H1 (cell line): ENCODE measurements around the gene EFR3B. TPM values are rescaled to one million over a fixed set of nuclear protein-coding genes. Genes with fewer than 3 reads are reported as not detected.

Source experiments
- CTCF ChIA-PET: fragments of 300-600 bp; sonication (Branson Sonifier 250); formaldehyde crosslinking; loops from one replicate; lab custom pipeline; 2021; ENCODE audit not compliant: partially characterized antibody; lab: Charles Lee
- POLR2A ChIA-PET: fragments of 300-600 bp; sonication (Branson Sonifier 250); formaldehyde crosslinking; loops from one replicate; lab custom pipeline; 2021; ENCODE audit warnings: inconsistent platforms; ENCODE audit not compliant: partially characterized antibody; lab: Charles Lee
- DNase-seq, 2 experiments: peaks; one replicate each; pipeline versions ENCODE4 v3.0.0 to v3.0.0-alpha.2; 2010 to 2022; ENCODE audit warnings: low spot score in 2 of 2, low read depth in 1 of 2, mixed read lengths in 1 of 2
- FAIRE-seq: peaks from 2 replicates; lab custom pipeline; 2011; peaks lifted over from hg19 to GRCh38; lab: Jason Lieb, UNC
- H2AFZ ChIP-seq: 2 replicates; pipeline ENCODE4 v1.8.1; 2012; ENCODE audit warnings: low read length, inconsistent platforms
- H2AK5ac ChIP-seq: 2 replicates; pipeline ENCODE4 v1.6.1; 2013; ENCODE audit warnings: low read depth, low read length
- H2BK120ac ChIP-seq: replicated peaks from 2 replicates; pipeline ENCODE3; 2013; ENCODE audit warnings: low read depth, low read length, inconsistent platforms
- H2BK12ac ChIP-seq: 2 replicates; pipeline ENCODE4 v1.6.1; 2013; ENCODE audit warnings: low read depth, low read length
- H2BK15ac ChIP-seq: 2 replicates; pipeline ENCODE4 v1.6.1; 2013; ENCODE audit warnings: low read length
- H2BK20ac ChIP-seq: 2 replicates; pipeline ENCODE4 v1.6.1; 2013; ENCODE audit warnings: low read length
- H2BK5ac ChIP-seq: 2 replicates; pipeline ENCODE4 v1.6.1; 2013; ENCODE audit warnings: low read depth, low read length
- H3K14ac ChIP-seq: 2 replicates; pipeline ENCODE4 v1.6.1; 2013; ENCODE audit warnings: inconsistent platforms; ENCODE audit not compliant: insufficient read length
- H3K18ac ChIP-seq: 2 replicates; pipeline ENCODE4 v1.6.1; 2013; ENCODE audit warnings: low read length; ENCODE audit errors: extremely low read depth
- H3K23ac ChIP-seq: 2 replicates; pipeline ENCODE4 v1.6.1; 2013; ENCODE audit warnings: inconsistent platforms; ENCODE audit not compliant: insufficient read length
- H3K23me2 ChIP-seq: 2 replicates; pipeline ENCODE4 v1.6.1; 2013; ENCODE audit warnings: low read depth, low read length
- H3K27ac ChIP-seq: 2 replicates; pipeline ENCODE4 v1.6.1; 2011; ENCODE audit warnings: low read depth, low read length, inconsistent platforms
- H3K27me3 ChIP-seq, 4 experiments: replicated peaks in 1 of 4; 1 replicate in 1 of 4; 2 replicates in 3 of 4; pipeline versions ENCODE4 v1.6.1 to v1.8.1; 2011 to 2013; ENCODE audit warnings: low read length in 3 of 4, mild to moderate bottlenecking in 3 of 4, inconsistent platforms in 2 of 4, mixed read lengths in 2 of 4, moderate library complexity in 1 of 4; ENCODE audit not compliant: control insufficient read depth in 3 of 4, insufficient read depth in 3 of 4; ENCODE audit errors: extremely low read depth in 1 of 4
- H3K36me3 ChIP-seq, 4 experiments: 2 replicates each; pipeline versions ENCODE4 v1.6.1 to v1.8.1; 2011 to 2013; ENCODE audit warnings: mild to moderate bottlenecking in 4 of 4, low read length in 3 of 4, moderate library complexity in 2 of 4, control low read depth in 1 of 4, inconsistent platforms in 1 of 4; ENCODE audit not compliant: insufficient read depth in 4 of 4, control insufficient read depth in 2 of 4
- H3K4ac ChIP-seq: replicated peaks from 2 replicates; pipeline ENCODE3; 2013; ENCODE audit warnings: low read length, low read depth, mixed read lengths, inconsistent platforms; ENCODE audit not compliant: insufficient read length
- H3K4me1 ChIP-seq, 4 experiments: replicated peaks in 1 of 4; 1 replicate in 1 of 4; 2 replicates in 3 of 4; pipeline versions ENCODE4 v1.6.1 to v1.8.1; 2011 to 2013; ENCODE audit warnings: low read length in 3 of 4, inconsistent platforms in 2 of 4, mixed read lengths in 1 of 4; ENCODE audit not compliant: insufficient read depth in 4 of 4, control insufficient read depth in 3 of 4
- H3K4me2 ChIP-seq, 2 experiments: 2 replicates each; pipeline versions ENCODE4 v1.6.1 to v1.8.1; 2011 to 2013; ENCODE audit warnings: low read depth in 2 of 2, low read length in 2 of 2, control low read depth in 1 of 2, inconsistent platforms in 1 of 2, mild to moderate bottlenecking in 1 of 2; ENCODE audit not compliant: insufficient read depth in 1 of 2
- H3K4me3 ChIP-seq, 4 experiments: fragments of 200-600, 300-600 bp in 1 of 4; sonication (generic), shearing (Covaris generic), sonication (Bioruptor Twin) in 1 of 4; 2 replicates each; pipeline versions ENCODE4 v1.5.1 to v1.8.1; 2011 to 2016; ENCODE audit warnings: low read length in 4 of 4, low read depth in 3 of 4, control low read depth in 2 of 4, inconsistent platforms in 2 of 4, mild to moderate bottlenecking in 2 of 4, mixed read lengths in 1 of 4, moderate library complexity in 1 of 4; ENCODE audit not compliant: insufficient read depth in 2 of 4; ENCODE audit errors: extremely low read depth in 1 of 4
- H3K56ac ChIP-seq: replicated peaks from 2 replicates; pipeline ENCODE3; 2013; ENCODE audit warnings: low read depth, mild to moderate bottlenecking, mixed read lengths, low read length, inconsistent platforms; ENCODE audit not compliant: insufficient read length
- H3K79me1 ChIP-seq: 2 replicates; pipeline ENCODE4 v1.6.1; 2013; ENCODE audit warnings: low read depth, low read length, control low read depth
- H3K79me2 ChIP-seq, 2 experiments: 2 replicates each; pipeline versions ENCODE4 v1.6.1 to v1.8.1; 2012 to 2013; ENCODE audit warnings: low read length in 2 of 2, mild to moderate bottlenecking in 2 of 2, inconsistent platforms in 1 of 2; ENCODE audit not compliant: insufficient read depth in 2 of 2, control insufficient read depth in 1 of 2
- H3K9ac ChIP-seq, 4 experiments: replicated peaks in 1 of 4; 1 replicate in 1 of 4; 2 replicates in 3 of 4; pipeline versions ENCODE4 v1.6.1 to v1.8.1; 2011 to 2013; ENCODE audit warnings: low read depth in 3 of 4, low read length in 3 of 4, control low read depth in 2 of 4, mild to moderate bottlenecking in 2 of 4, moderate library complexity in 2 of 4, inconsistent platforms in 1 of 4; ENCODE audit errors: extremely low read depth in 1 of 4
- H3K9me3 ChIP-seq, 2 experiments: 2 replicates each; pipeline versions ENCODE4 v1.6.1 to v1.8.1; 2012 to 2013; ENCODE audit warnings: mild to moderate bottlenecking in 2 of 2, moderate library complexity in 2 of 2, control low read depth in 1 of 2, inconsistent platforms in 1 of 2, low read depth in 1 of 2, low read length in 1 of 2, mixed read lengths in 1 of 2; ENCODE audit not compliant: insufficient read depth in 2 of 2
- H4K20me1 ChIP-seq, 2 experiments: replicated peaks in 1 of 2; 2 replicates each; pipeline versions ENCODE3 to v1.8.1; 2011 to 2013; ENCODE audit warnings: inconsistent platforms in 2 of 2, low read length in 2 of 2, mild to moderate bottlenecking in 1 of 2; ENCODE audit not compliant: insufficient read depth in 2 of 2, control insufficient read depth in 1 of 2
- H4K5ac ChIP-seq: 2 replicates; pipeline ENCODE4 v1.6.1; 2013; ENCODE audit warnings: low read length, low read depth, mixed read lengths, inconsistent platforms; ENCODE audit not compliant: insufficient read length
- H4K8ac ChIP-seq: 2 replicates; pipeline ENCODE4 v1.8.0; 2013; ENCODE audit warnings: mild to moderate bottlenecking, moderate library complexity, low read length, inconsistent platforms; ENCODE audit not compliant: insufficient read depth; ENCODE audit errors: extremely low read depth
- H4K91ac ChIP-seq: replicated peaks from 2 replicates; pipeline ENCODE3; 2013; ENCODE audit warnings: low read length, mixed read lengths, inconsistent platforms; ENCODE audit not compliant: insufficient read length
- HDAC6 ChIP-seq: IDR thresholded peaks from one replicate; pipeline ENCODE4 v1.7.1; 2012; ENCODE audit warnings: low read depth, mild to moderate bottlenecking, inconsistent platforms, low read length, moderate library complexity
- SIX5 ChIP-seq: IDR thresholded peaks from 2 replicates; pipeline ENCODE4 v1.6.1; 2011; ENCODE audit warnings: mild to moderate bottlenecking, low read depth, low read length
- TAF7 ChIP-seq: optimal IDR thresholded peaks from 2 replicates; pipeline ENCODE3; 2011; ENCODE audit warnings: low read depth, mild to moderate bottlenecking, inconsistent platforms, low read length, moderate library complexity, borderline replicate concordance
- WGBS, 2 experiments: shearing (Covaris generic) in 1 of 2; methylation state at CpG; one replicate each; pipeline versions ENCODE4 v1.1.6 to v1.1.7; 2013 to 2015; ENCODE audit warnings: low lambda C conversion rate in 2 of 2, mixed read lengths in 2 of 2, inconsistent platforms in 1 of 2, low coverage in 1 of 2, missing lambda C conversion rate in 1 of 2; ENCODE audit not compliant: insufficient replicate concordance in 2 of 2, insufficient coverage in 1 of 2, insufficient read length in 1 of 2; ENCODE audit errors: extremely low coverage in 1 of 2, missing lambda C conversion rate in 1 of 2; 5-methylcytosine and 5-hydroxymethylcytosine counted together
- polyA plus RNA-seq, 7 experiments: library from polyadenylated mRNA; depleted of rRNA in 3 of 7; stranded (reverse) in 5 of 7; unstranded in 2 of 7; fragments of >200 nt in 5 of 7; fragments of 200-250 nt in 2 of 7; gene quantifications; 1 replicate in 5 of 7; 2 replicates in 1 of 7; 4 replicates in 1 of 7; pipeline versions ENCODE4 v1.2.1 to v1.2.3, GENCODE V29; 2011 to 2013; ENCODE audit warnings: missing spikeins in 2 of 7, mixed read lengths in 2 of 7
- total RNA-seq: library from RNA; stranded (reverse); fragmentation: NEBNext Ultra II Directional; extraction: Animal tissue kit (Norgen Biotek cat#: 25700); gene quantifications from 2 replicates; pipeline ENCODE4 v1.2.1, GENCODE V29; 2021

EFR3B gene
- total and polyA plus RNA-seq, 2 of the 8 experiments (the other 6 are each of a cell fraction or from before 2014, with no cell fraction given), result 3.4 to 9.6 TPM

DNA sequence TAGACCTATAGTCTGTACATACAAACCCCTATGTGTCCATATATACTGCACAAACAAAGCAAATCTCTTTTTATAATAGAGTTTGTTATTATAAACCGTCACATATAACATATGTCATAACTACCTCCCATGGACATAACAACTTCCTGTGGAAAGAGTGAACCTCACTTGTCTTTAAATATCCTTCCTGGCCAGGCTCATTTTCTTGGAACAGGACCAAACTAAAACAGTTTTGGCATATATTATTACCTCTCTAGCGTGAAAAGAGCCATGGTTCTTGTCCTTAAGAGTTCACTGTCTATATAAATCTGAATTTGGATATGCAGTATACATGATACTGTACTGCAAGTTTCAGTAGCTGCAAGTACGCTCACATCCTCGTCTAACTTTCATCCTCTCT lies 41.8 kb upstream of the EFR3B start:
- ChIA-PET CTCF (no interaction called here), POLR2A (no interaction called here)
- H3K9me3 ChIP-seq, result no peaks in the 10 kb centered on the region
- H3K4ac ChIP-seq, result no peak overlapping the region
- DNase-seq (no peak), FAIRE-seq (no peak)
- no peak overlapping the region for H3K23ac ChIP-seq
- no peaks in the 10 kb centered on the region for H4K20me1 ChIP-seq
- no peak overlapping the region for H3K56ac ChIP-seq
- H2BK12ac ChIP-seq, result no peak overlapping the region
- H4K91ac ChIP-seq, result no peak overlapping the region
- TF ChIP-seq SIX5 (no peak), HDAC6 (no peak), TAF7 (no peak)
- H4K8ac ChIP-seq, result no peak overlapping the region
- no peaks in the 10 kb centered on the region for H3K23me2 ChIP-seq
- no peak overlapping the region for H3K4me3 ChIP-seq
- H3K4me1 ChIP-seq, result no peaks in the 10 kb centered on the region
- no peak overlapping the region for H2BK15ac ChIP-seq
- H4K5ac ChIP-seq, result no peak overlapping the region
- WGBS, 2 experiments, result 81% methylated on average over 4 of the region's 4 CpGs; no CpG with 5 or more reads in 1 of the 2 experiments
- no peak overlapping the region for H2BK20ac ChIP-seq
- no peaks in the 10 kb centered on the region for H3K79me1 ChIP-seq
- no peaks in the 10 kb centered on the region; a peak in 1 of 7 replicates for H3K27me3 ChIP-seq
- no peak overlapping the region for H3K9ac ChIP-seq
- H3K36me3 ChIP-seq, result no peaks in the 10 kb centered on the region
- no peak overlapping the region for H2AK5ac ChIP-seq
- H3K18ac ChIP-seq, result no peak overlapping the region
- H2BK5ac ChIP-seq, result no peak overlapping the region
- no peak overlapping the region for H2BK120ac ChIP-seq
- no peak overlapping the region for H2AFZ ChIP-seq
- no peak overlapping the region for H3K14ac ChIP-seq
- H3K4me2 ChIP-seq, result no peak overlapping the region
- H3K79me2 ChIP-seq, result no peaks in the 10 kb centered on the region
- no peak overlapping the region for H3K27ac ChIP-seq
